ENCODE measurements around the gene FOXP4.

FOXP4 gene

DNA sequence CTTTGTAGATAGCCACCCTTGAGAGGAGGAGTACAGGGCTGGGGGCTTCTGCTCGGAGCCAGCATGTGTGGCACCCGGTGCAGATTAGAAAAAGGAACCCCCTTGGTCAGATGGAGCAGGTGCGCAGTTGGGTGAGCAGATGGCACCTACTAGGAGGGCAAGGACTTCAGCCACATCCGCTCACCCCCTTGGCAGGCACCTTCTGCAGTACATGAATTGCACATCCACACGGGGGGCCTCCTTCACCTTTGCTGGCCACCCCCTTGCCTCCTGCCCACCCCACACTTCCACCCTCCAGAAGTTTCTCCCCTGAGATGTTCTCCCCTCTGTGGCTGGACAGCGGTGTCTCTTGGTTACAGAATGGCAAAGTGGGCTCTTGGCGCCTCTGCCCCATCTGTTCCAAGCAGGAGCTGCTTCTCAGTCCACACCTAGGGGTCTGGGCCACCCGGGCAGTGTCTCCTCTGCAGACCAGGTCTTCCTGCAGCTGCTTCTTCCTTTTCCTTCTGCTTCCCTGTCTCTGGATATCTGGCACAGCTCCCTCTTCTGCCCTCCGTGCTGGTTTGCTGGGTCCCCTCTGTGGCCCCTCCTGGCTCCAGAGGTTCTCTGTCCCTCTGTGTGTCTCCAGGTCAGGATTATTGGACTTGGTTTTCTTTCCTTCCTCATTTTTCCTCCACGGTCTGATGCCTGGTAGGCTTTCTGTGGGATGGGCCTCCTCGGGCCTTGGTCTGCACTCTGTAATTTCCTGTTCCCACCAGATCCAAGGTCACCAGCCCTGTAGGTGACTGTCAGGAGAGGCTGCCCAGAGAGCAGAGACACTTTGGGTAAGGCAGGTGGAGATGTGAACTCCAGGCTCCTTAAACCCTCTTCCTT lies 96.1 kb downstream of the FOXP4 start:
- peaks cover 38% of the 10 kb centered on the region for H3K4me1 ChIP-seq (ENCODE audit: insufficient read depth, low read length)
- no peak overlapping the region for H3K9ac ChIP-seq (ENCODE audit: low read depth, low read length)
- H3K9me3 ChIP-seq (ENCODE audit: control insufficient read depth, insufficient read depth, low read length): no peaks in the 10 kb centered on the region
- no peaks in the 10 kb centered on the region; the same call in 1 of the 2 replicates for H3K36me3 ChIP-seq (ENCODE audit: insufficient read depth, low read length)

- peaks cover 38% of the 10 kb centered on the region for H3K4me1 ChIP-seq (ENCODE audit: insufficient read depth, low read length)
- H3K9me3 ChIP-seq (ENCODE audit: control insufficient read depth, insufficient read depth, low read length): no peaks in the 10 kb centered on the region
- H3K36me3 ChIP-seq (ENCODE audit: insufficient read depth, low read length): no peaks in the 10 kb centered on the region; the same call in 1 of the 2 replicates
- H3K9ac ChIP-seq (ENCODE audit: low read depth, low read length): no peak overlapping the region
Observed at GRCh38 chr6:41642960-41643898, 97.0 kb downstream of the FOXP4 start.

DNA sequence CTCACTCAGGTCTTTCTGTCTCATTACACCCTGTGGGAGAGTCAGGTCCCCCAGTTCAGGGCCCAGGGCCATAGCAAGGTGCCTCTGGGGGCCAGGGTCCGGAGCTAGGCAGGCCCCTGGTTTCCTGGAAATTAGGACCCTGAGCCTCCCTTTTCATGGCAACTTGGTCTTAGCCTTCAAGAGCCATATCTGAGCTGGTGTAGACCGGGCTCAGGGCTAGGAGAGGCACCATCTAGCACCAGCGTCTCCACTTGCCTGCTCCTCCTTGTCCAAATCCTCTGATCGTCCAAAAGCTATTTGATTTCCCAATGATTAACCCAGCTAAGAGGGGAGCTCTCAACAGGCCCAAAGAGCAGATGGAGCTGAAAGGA lies 97.7 kb downstream of the FOXP4 start:
- no peaks in the 10 kb centered on the region for H3K9me3 ChIP-seq (ENCODE audit: control insufficient read depth, insufficient read depth, low read length)
- H3K36me3 ChIP-seq (ENCODE audit: insufficient read depth, low read length): no peaks in the 10 kb centered on the region; the same call in 1 of the 2 replicates
- H3K9ac ChIP-seq (ENCODE audit: low read depth, low read length): no peak overlapping the region
- peaks cover 38% of the 10 kb centered on the region for H3K4me1 ChIP-seq (ENCODE audit: insufficient read depth, low read length)

DNA sequence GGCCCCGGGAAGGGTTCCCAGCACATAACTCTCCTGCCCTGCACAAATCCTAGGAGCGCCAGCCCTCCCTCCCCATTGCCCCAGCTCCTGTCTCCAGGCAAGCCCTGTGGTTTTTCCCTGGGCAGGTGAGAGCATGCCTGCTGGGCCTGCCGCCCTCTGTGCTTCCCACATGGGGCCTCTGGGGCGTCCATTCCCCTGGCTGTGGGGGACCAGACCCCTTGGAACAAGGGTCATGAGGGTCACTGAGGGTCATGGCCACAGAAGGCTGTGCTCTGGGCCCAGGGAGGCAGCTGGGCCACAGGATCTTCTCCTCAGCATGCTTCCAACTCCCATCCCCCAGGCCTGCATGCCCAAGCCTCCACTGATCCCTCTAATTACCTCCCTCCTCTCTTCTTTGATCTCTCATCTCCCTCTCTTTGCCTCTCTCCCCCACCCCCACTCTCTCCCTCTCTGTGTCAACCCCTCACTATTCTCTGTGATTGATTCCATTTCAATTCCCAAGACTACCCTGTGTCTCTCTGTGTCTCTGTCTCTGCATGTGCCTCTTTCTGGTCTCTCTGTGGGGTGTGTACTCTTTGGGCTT lies 98.2 kb downstream of the FOXP4 start:
- Histone ChIP-seq H3K9me3 (ENCODE audit: control insufficient read depth, insufficient read depth, low read length) (no peaks in the 10 kb centered on the region), H3K4me1 (ENCODE audit: insufficient read depth, low read length) (peaks cover 38% of the 10 kb centered on the region), H3K36me3 (ENCODE audit: insufficient read depth, low read length) (no peaks in the 10 kb centered on the region; the same call in 1 of the 2 replicates), H3K9ac (ENCODE audit: low read depth, low read length) (no peak overlapping the region)

- Histone ChIP-seq H3K9ac (ENCODE audit: low read depth, low read length) (no peak overlapping the region), H3K36me3 (ENCODE audit: insufficient read depth, low read length) (no peaks in the 10 kb centered on the region; the same call in none of the 2 replicates), H3K4me1 (ENCODE audit: insufficient read depth, low read length) (peaks cover 38% of the 10 kb centered on the region), H3K9me3 (ENCODE audit: control insufficient read depth, insufficient read depth, low read length) (no peaks in the 10 kb centered on the region)
Observed at GRCh38 chr6:41645007-41645618, 98.9 kb downstream of the FOXP4 start.

DNA sequence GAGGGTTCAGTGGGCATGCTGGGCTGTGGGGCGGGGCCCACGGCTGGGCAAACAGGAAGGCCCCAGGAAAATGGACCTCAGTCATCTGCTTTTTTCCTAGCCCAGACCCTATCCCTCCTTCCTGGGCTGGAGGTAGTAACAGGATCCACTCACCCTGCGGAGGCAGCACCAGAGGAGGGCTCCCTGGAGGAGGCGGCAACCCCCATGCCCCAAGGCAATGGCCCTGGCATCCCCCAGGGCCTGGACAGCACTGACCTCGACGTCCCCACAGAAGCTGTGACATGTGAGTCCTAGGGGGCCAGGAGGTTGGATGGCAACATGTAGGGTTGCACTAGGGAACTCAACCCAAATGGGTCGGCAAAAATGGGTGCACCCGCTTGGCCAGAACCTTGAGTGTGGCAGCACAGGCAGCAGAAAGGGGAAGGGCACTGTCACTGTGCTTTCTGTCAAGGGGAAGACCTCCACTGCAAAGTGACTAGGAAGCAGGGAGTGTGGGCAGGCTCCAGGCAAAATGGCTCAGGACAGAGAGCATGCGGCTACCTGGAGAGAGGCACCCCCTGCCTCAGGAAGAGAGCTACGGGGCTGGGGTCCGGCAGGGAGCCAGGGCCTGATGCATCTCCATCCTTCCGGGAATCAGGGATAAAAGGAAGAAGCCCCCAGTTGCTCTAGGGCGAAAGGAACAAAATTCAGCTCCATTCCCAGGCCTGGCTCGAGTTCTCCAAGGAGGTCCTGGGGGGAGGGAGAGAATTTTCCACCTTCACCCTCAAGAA lies 100.0 kb downstream of the FOXP4 start:
- Histone ChIP-seq H3K9me3 (ENCODE audit: control insufficient read depth, insufficient read depth, low read length) (no peaks in the 10 kb centered on the region), H3K4me1 (ENCODE audit: insufficient read depth, low read length) (peaks cover 33% of the 10 kb centered on the region), H3K36me3 (ENCODE audit: insufficient read depth, low read length) (no peaks in the 10 kb centered on the region; the same call in none of the 2 replicates), H3K9ac (ENCODE audit: low read depth, low read length) (no peak overlapping the region)

- Histone ChIP-seq H3K9me3 (ENCODE audit: control insufficient read depth, insufficient read depth, low read length) (no peaks in the 10 kb centered on the region), H3K4me1 (ENCODE audit: insufficient read depth, low read length) (peaks cover 32% of the 10 kb centered on the region), H3K9ac (ENCODE audit: low read depth, low read length) (no peak overlapping the region), H3K36me3 (ENCODE audit: insufficient read depth, low read length) (no peaks in the 10 kb centered on the region; the same call in none of the 2 replicates)
Observed at GRCh38 chr6:41647061-41647511, 100.9 kb downstream of the FOXP4 start.

- H3K9ac ChIP-seq (ENCODE audit: low read depth, low read length): no peak overlapping the region
- H3K4me1 ChIP-seq (ENCODE audit: insufficient read depth, low read length): peaks cover 28% of the 10 kb centered on the region
- H3K9me3 ChIP-seq (ENCODE audit: control insufficient read depth, insufficient read depth, low read length): no peaks in the 10 kb centered on the region
- no peaks in the 10 kb centered on the region; the same call in none of the 2 replicates for H3K36me3 ChIP-seq (ENCODE audit: insufficient read depth, low read length)
Observed at GRCh38 chr6:41648070-41648585, 101.9 kb downstream of the FOXP4 start.

DNA sequence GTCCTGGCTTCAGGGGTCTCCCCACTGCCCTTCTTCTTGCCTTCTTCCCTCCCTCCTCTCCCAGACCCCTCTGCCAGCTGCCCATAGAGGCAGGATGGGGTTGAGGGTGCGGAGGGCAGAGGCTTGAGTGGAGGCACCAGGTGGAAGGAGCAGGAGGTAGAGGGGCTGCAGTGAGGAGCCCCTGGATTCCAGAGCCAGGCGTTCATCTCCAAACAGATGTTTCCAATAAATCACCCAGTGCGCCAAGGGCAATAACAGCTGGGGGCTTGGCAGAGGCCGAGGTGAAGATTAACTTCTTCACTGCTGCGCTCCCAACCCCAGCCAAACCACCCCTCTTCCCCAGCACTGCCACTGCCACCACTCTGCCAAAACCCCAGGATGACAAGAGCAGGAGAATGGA lies 102.7 kb downstream of the FOXP4 start:
- no peak overlapping the region for H3K9ac ChIP-seq (ENCODE audit: low read depth, low read length)

GRCh38 chr6:41649596-41649995 lies 103.4 kb downstream of the FOXP4 start:
- no peaks in the 10 kb centered on the region; the same call in none of the 2 replicates for H3K36me3 ChIP-seq (ENCODE audit: insufficient read depth, low read length)
- no peaks in the 10 kb centered on the region for H3K9me3 ChIP-seq (ENCODE audit: control insufficient read depth, insufficient read depth, low read length)
- no peak overlapping the region for H3K9ac ChIP-seq (ENCODE audit: low read depth, low read length)
- H3K4me1 ChIP-seq (ENCODE audit: insufficient read depth, low read length): peaks cover 16% of the 10 kb centered on the region

More for the DNA sequence above, 102.7 kb downstream of the FOXP4 start:
- Histone ChIP-seq H3K9me3 (ENCODE audit: control insufficient read depth, insufficient read depth, low read length) (no peaks in the 10 kb centered on the region), H3K4me1 (ENCODE audit: insufficient read depth, low read length) (peaks cover 23% of the 10 kb centered on the region), H3K36me3 (ENCODE audit: insufficient read depth, low read length) (no peaks in the 10 kb centered on the region; the same call in none of the 2 replicates)

GRCh38 chr6:41650120-41650519 lies 103.9 kb downstream of the FOXP4 start:
- Histone ChIP-seq H3K36me3 (ENCODE audit: insufficient read depth, low read length) (no peaks in the 10 kb centered on the region; the same call in none of the 2 replicates), H3K9ac (ENCODE audit: low read depth, low read length) (no peak overlapping the region)

DNA sequence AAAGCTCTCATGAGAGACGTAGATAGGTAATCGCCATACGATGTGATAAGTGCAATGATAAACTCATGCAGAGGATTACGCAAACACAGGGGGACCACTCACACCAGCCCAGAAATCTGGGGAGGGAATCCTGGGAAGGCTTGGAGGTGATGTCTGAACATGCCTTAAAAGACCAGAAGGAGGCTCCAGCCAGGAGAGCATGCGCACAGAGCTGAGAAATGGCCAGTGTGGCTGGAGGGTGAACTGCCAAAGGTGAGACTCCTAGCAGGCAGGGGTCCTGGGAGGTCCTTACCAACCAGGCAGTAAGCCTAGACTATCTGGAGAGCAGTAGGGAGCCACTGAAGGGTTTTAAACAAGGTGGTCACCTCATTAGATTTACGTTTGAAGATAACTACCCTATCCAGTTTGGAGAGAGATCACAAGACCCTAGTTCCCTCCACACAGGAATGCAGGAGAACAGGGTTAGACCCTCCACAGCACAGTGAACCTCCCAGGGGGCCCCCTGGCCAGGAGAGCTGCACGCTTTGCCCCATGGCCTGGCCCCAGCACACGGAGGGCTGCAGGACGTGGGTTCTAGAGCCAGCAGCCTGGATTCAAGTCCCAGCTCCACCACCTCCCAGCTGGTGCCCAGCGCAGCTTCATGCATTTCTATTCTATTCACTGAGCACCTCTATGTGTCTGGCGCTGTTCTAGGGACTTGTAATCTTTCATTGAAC lies 105.2 kb downstream of the FOXP4 start:
- Histone ChIP-seq H3K36me3 (ENCODE audit: insufficient read depth, low read length) (no peaks in the 10 kb centered on the region; the same call in none of the 2 replicates), H3K9me3 (ENCODE audit: control insufficient read depth, insufficient read depth, low read length) (no peaks in the 10 kb centered on the region), H3K9ac (ENCODE audit: low read depth, low read length) (no peak overlapping the region), H3K4me1 (ENCODE audit: insufficient read depth, low read length) (peaks cover 12% of the 10 kb centered on the region)

More at GRCh38 chr6:41650120-41650519, 103.9 kb downstream of the FOXP4 start:
- Histone ChIP-seq H3K9me3 (ENCODE audit: control insufficient read depth, insufficient read depth, low read length) (no peaks in the 10 kb centered on the region), H3K4me1 (ENCODE audit: insufficient read depth, low read length) (peaks cover 11% of the 10 kb centered on the region)
